HepG2 (cell line): Measurements from ENCODE around the gene SLC38A2. TPM values are rescaled to one million over a fixed set of nuclear protein-coding genes. Genes with fewer than 3 reads are reported as not detected.
A peak's percentile ranks its signal among the peaks of the same experiment; 100 is the strongest.

ENCODE experiments used
- GABPB1 ChIP-seq: IDR thresholded peaks from 2 replicates; pipeline ENCODE4 v1.6.1; 2016; ENCODE audit warnings: mild to moderate bottlenecking, missing genetic modification reagents, moderate library complexity, missing compliant biosample characterization
- GFI1 ChIP-seq: sonication (generic); formaldehyde crosslinking; IDR thresholded peaks from 2 replicates; pipeline ENCODE4 v1.5.0; 2020; ENCODE audit warnings: missing genetic modification reagents, mild to moderate bottlenecking, borderline replicate concordance
- GZF1 ChIP-seq: sonication (generic); formaldehyde crosslinking; IDR thresholded peaks from 2 replicates; pipeline ENCODE4 v1.5.1; 2020; ENCODE audit warnings: mild to moderate bottlenecking, missing genetic modification reagents
- HDAC1 ChIP-seq: sonication (generic); formaldehyde crosslinking; IDR thresholded peaks from 2 replicates; pipeline ENCODE4 v1.5.1; 2020; ENCODE audit warnings: mild to moderate bottlenecking, missing genetic modification reagents
- HNRNPH1 ChIP-seq: fragments of 200-400 bp; formaldehyde crosslinking; optimal IDR thresholded peaks from 2 replicates; pipeline ENCODE3; 2017; ENCODE audit warnings: mild to moderate bottlenecking, low read depth, low read length
- KLF16 ChIP-seq, 2 experiments: sonication (generic) in 1 of 2; formaldehyde crosslinking in 1 of 2; IDR thresholded peaks; 2 replicates each; pipeline versions ENCODE4 v1.6.1 to v1.8.0; 2016 to 2023; ENCODE audit warnings: missing genetic modification reagents in 2 of 2, missing compliant biosample characterization in 1 of 2
- RXRB ChIP-seq: IDR thresholded peaks from 2 replicates; pipeline ENCODE4 v1.6.1; 2016; ENCODE audit warnings: borderline replicate concordance, missing genetic modification reagents, missing compliant biosample characterization
- ZNF124 ChIP-seq: sonication (generic); formaldehyde crosslinking; IDR thresholded peaks from 2 replicates; pipeline ENCODE4 v1.4.0; 2020; ENCODE audit warnings: missing genetic modification reagents
- ZNF232 ChIP-seq: sonication (generic); formaldehyde crosslinking; IDR thresholded peaks from 2 replicates; pipeline ENCODE4 v1.4.0; 2020; ENCODE audit warnings: missing genetic modification reagents, borderline replicate concordance
- ZNF331 ChIP-seq: sonication (generic); formaldehyde crosslinking; IDR thresholded peaks from 2 replicates; pipeline ENCODE4 v1.4.0; 2020; ENCODE audit warnings: missing genetic modification reagents
- ZNF543 ChIP-seq: sonication (generic); formaldehyde crosslinking; IDR thresholded peaks from 2 replicates; pipeline ENCODE4 v1.4.0; 2020; ENCODE audit warnings: mild to moderate bottlenecking, missing genetic modification reagents
- ZNF781 ChIP-seq: sonication (generic); formaldehyde crosslinking; IDR thresholded peaks from 2 replicates; pipeline ENCODE4 v1.5.1; 2020; ENCODE audit warnings: borderline replicate concordance, mild to moderate bottlenecking, missing genetic modification reagents; ENCODE audit errors: not compliant biosample characterization
- ZNF878 ChIP-seq: sonication (generic); formaldehyde crosslinking; IDR thresholded peaks from 2 replicates; pipeline ENCODE4 v1.8.1; 2023; ENCODE audit warnings: mild to moderate bottlenecking, missing genetic modification reagents, moderate library complexity
- polyA plus RNA-seq, 8 experiments: library from polyadenylated mRNA; depleted of rRNA in 3 of 8; stranded (reverse) in 7 of 8; unstranded in 1 of 8; fragments of >200 nt; fragmentation: Illumina TruSeq in 4 of 8; extraction: Trizol in 4 of 8; gene quantifications; 2 replicates each; pipeline versions ENCODE4 v1.2.1 to v1.2.3, GENCODE V29; 2011 to 2016; ENCODE audit warnings: low read depth in 4 of 8, missing spikeins in 1 of 8, mixed read lengths in 1 of 8; ENCODE audit not compliant: insufficient read depth in 1 of 8
- total RNA-seq, 5 experiments: library from RNA; depleted of rRNA; stranded (reverse); fragments of >200 nt; fragmentation: Illumina TruSeq; extraction: Trizol; gene quantifications; 2 replicates each; pipeline ENCODE4 v1.2.3, GENCODE V29; 2016; ENCODE audit warnings: low read depth in 1 of 5
- TF ChIP-seq, protein P1 (sequence below): sonication (generic); formaldehyde crosslinking; IDR thresholded peaks from 2 replicates; pipeline ENCODE4 v1.8.1; 2023; ENCODE audit warnings: missing genetic modification reagents, inconsistent platforms, borderline replicate concordance
- TF ChIP-seq, protein P2 (sequence below): sonication (generic); formaldehyde crosslinking; IDR thresholded peaks from 2 replicates; pipeline ENCODE4 v1.4.0; 2020; ENCODE audit warnings: missing genetic modification reagents
- TF ChIP-seq, protein P3 (sequence below): sonication (generic); formaldehyde crosslinking; IDR thresholded peaks from 2 replicates; pipeline ENCODE4 v1.4.0; 2020; ENCODE audit warnings: missing genetic modification reagents
- TF ChIP-seq, protein P4 (sequence below): sonication (generic); formaldehyde crosslinking; IDR thresholded peaks from 2 replicates; pipeline ENCODE4 v1.5.0; 2020; ENCODE audit warnings: missing genetic modification reagents, mild to moderate bottlenecking, borderline replicate concordance
- TF ChIP-seq, protein P5 (sequence below): fragments of 450-650 bp; IDR thresholded peaks from 2 replicates; pipeline ENCODE4 v1.6.1; 2016

The SLC38A2 gene
- total and polyA plus RNA-seq, 2 of the 13 experiments (the other 11 are each of a cell fraction or from before 2014, with no cell fraction given), result 368 to 880 TPM

DNA sequence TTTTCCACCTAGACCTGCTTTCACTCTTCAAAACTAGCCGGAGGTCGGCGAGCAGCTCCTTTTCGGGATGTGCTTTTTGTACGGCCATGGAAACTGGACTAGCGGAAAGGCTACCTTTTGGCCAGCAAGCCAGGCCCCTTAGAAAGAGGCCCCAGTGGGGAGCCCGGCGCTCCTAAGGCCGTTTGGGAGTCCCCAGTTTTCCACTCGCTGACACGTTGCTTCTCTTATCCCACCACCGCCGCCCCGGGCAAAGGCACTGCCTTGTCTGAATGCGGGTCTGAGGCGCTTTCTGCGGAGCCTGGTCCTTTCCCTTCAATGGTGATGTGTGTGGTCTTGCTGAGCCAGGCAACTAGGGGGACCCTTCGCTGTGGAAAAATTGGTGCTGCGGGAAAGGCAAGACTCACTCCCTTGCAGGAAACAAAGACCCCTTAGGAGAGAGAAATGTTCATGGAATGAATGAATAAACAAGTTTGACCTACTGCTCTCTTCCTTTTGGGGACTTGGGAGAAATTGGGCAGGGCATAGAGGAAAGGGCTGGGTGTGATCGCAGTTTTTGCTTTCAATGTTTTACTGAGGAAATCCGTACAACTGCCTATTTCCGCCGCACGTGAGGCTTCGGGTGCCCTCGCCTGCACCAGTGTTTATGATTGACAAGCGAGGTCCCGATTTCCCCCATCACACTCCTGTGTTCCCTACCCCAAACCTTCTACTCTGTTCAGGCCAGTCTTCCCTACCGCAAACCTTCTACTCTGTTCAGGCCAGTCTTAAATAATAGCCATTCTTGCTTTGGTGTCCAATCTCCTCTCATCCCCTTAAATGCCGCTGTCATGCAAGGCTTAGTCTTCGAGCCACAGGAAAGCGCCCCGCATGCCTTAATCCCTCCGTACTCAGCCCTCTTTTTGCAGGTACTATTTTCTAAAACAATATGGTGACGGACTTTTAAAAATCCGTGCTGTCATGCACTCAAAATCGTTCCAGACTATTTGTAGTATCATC, 1.0 kb upstream of the SLC38A2 start (continued):
- 0 out of 2 replicates have a peak, but pooled peaks have one; percentile 70 for TF ChIP-seq GZF1 (CRISPR knock-in tag)
- TF ChIP-seq ZNF781 (CRISPR knock-in tag), result peak; percentile 26
- peak; percentile 28; the same call in 1 of the 2 replicates for TF ChIP-seq GABPB1 (CRISPR knock-in tag)
- 0 out of 2 replicates have a peak, but pooled peaks have one; percentile 32 for TF ChIP-seq ZNF878 (CRISPR knock-in tag)
- TF ChIP-seq HDAC1 (CRISPR knock-in tag), result peak; percentile 27
- TF ChIP-seq KLF16 (CRISPR knock-in tag; IDR thresholded peaks at IDR 0.05), result peak in 1 of 2 experiments; percentile 20; a peak in 1 of 4 replicates
- TF ChIP-seq HNRNPH1, result no peak
- no peak for TF ChIP-seq ZNF124 (CRISPR knock-in tag)
- TF ChIP-seq, protein P1, sequence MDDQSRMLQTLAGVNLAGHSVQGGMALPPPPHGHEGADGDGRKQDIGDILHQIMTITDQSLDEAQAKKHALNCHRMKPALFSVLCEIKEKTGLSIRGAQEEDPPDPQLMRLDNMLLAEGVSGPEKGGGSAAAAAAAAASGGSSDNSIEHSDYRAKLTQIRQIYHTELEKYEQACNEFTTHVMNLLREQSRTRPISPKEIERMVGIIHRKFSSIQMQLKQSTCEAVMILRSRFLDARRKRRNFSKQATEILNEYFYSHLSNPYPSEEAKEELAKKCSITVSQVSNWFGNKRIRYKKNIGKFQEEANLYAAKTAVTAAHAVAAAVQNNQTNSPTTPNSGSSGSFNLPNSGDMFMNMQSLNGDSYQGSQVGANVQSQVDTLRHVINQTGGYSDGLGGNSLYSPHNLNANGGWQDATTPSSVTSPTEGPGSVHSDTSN (CRISPR knock-in tag), result peak; percentile 29; the same call in 1 of the 2 replicates
- peak; percentile 49; the same call in 1 of the 2 replicates for TF ChIP-seq GFI1 (CRISPR knock-in tag)
- TF ChIP-seq, protein P2, sequence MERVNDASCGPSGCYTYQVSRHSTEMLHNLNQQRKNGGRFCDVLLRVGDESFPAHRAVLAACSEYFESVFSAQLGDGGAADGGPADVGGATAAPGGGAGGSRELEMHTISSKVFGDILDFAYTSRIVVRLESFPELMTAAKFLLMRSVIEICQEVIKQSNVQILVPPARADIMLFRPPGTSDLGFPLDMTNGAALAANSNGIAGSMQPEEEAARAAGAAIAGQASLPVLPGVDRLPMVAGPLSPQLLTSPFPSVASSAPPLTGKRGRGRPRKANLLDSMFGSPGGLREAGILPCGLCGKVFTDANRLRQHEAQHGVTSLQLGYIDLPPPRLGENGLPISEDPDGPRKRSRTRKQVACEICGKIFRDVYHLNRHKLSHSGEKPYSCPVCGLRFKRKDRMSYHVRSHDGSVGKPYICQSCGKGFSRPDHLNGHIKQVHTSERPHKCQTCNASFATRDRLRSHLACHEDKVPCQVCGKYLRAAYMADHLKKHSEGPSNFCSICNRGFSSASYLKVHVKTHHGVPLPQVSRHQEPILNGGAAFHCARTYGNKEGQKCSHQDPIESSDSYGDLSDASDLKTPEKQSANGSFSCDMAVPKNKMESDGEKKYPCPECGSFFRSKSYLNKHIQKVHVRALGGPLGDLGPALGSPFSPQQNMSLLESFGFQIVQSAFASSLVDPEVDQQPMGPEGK (CRISPR knock-in tag), result 0 out of 2 replicates have a peak, but pooled peaks have one; percentile 19
- TF ChIP-seq, protein P3, sequence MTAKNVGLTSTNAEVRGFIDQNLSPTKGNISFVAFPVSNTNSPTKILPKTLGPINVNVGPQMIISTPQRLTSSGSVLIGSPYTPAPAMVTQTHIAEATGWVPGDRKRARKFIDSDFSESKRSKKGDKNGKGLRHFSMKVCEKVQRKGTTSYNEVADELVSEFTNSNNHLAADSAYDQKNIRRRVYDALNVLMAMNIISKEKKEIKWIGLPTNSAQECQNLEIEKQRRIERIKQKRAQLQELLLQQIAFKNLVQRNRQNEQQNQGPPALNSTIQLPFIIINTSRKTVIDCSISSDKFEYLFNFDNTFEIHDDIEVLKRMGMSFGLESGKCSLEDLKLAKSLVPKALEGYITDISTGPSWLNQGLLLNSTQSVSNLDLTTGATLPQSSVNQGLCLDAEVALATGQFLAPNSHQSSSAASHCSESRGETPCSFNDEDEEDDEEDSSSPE (CRISPR knock-in tag), result peak; percentile 20; the same call in 1 of the 2 replicates
- TF ChIP-seq RXRB (CRISPR knock-in tag), result 0 out of 2 replicates have a peak, but pooled peaks have one; percentile 48
- TF ChIP-seq, protein P4, sequence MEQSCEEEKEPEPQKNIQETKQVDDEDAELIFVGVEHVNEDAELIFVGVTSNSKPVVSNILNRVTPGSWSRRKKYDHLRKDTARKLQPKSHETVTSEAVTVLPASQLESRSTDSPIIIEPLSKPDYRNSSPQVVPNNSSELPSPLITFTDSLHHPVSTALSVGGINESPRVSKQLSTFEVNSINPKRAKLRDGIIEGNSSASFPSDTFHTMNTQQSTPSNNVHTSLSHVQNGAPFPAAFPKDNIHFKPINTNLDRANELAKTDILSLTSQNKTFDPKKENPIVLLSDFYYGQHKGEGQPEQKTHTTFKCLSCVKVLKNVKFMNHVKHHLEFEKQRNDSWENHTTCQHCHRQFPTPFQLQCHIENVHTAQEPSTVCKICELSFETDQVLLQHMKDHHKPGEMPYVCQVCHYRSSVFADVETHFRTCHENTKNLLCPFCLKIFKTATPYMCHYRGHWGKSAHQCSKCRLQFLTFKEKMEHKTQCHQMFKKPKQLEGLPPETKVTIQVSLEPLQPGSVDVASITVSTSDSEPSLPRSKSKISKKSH, result no peak
- TF ChIP-seq ZNF331 (CRISPR knock-in tag), result 0 out of 2 replicates have a peak, but pooled peaks have one; percentile 21
- TF ChIP-seq ZNF232 (CRISPR knock-in tag), result 0 out of 2 replicates have a peak, but pooled peaks have one; percentile 31
- TF ChIP-seq, protein P5, sequence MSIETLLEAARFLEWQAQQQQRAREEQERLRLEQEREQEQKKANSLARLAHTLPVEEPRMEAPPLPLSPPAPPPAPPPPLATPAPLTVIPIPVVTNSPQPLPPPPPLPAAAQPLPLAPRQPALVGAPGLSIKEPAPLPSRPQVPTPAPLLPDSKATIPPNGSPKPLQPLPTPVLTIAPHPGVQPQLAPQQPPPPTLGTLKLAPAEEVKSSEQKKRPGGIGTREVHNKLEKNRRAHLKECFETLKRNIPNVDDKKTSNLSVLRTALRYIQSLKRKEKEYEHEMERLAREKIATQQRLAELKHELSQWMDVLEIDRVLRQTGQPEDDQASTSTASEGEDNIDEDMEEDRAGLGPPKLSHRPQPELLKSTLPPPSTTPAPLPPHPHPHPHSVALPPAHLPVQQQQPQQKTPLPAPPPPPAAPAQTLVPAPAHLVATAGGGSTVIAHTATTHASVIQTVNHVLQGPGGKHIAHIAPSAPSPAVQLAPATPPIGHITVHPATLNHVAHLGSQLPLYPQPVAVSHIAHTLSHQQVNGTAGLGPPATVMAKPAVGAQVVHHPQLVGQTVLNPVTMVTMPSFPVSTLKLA, result peak; percentile 20; the same call in 1 of the 2 replicates
- no peak for TF ChIP-seq ZNF543
